H4 (cell line): ENCODE data around the gene INPP5D. TPM values are rescaled to one million over a fixed set of nuclear protein-coding genes. Genes with fewer than 3 reads are reported as not detected.

ENCODE experiments used
- DNase-seq: peaks from one replicate; pipeline ENCODE4 v3.0.0-alpha.2; 2015; ENCODE audit warnings: low spot score
- total RNA-seq: library from RNA; depleted of rRNA; stranded (reverse); fragments of >200 nt; shearing (Covaris generic); gene quantifications from 2 replicates; pipeline ENCODE4 v1.2.3, GENCODE V29; 2014

Gene INPP5D
- total RNA-seq, 1 experiment from 2014 or later = 0.46 TPM

GRCh38 chr2:233208382-233209116, 148.4 kb downstream of the INPP5D start:
- DNase-seq = no peak

DNA sequence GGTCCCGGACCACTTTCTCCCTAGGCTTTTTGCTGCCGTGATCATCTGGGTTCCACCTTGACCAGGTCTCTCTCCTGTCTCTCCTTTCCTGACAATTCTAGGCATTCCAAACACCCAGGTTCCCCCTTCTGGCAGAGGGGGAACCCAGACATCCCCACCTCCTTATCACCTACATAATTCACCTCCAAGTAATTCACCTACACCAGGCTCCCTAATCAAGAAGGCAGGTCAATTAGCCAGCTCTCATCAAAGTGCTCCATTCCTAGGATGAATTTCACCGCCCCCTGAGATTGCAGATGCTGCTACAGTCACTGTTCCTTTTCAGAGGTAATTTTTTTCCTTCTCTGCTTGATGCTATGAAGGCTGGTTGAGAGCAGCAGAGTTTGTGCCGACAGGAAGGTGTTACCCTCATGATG, 149.0 kb downstream of the INPP5D start:
- DNase-seq = no peak

DNA sequence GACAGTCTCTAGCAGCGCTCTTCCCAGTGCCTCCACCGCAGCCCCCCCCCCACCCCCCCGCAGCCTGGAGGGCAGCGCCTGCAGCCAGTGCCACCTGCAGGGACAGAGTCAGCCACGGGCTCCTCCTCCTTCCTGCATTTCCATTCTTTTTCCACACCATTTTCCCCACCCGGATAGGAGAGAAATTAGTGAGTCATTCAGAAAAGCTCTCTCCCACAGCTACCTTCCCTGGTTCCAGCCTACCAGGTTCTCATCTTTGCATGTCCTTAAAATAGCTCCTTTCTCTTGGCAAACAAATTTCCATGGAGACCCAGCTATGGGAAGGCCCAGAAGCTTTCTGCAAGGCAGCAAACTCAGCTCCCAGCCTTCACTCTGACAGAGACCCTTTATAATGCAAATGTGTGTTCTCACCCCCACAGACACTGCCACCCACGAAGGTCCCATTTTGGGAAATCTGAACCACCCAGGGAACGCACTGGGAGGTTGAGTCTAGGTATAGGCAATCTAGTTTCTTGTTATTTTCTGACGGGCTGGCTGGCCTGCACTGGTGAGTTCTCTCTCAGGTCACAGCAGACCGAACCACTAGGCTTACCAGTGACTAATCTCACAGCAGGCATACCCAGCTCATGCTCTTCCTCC, 149.5 kb downstream of the INPP5D start:
- DNase-seq = peak; percentile 77

- DNase-seq = no peak
Observed at GRCh38 chr2:233210281-233210680, 150.1 kb downstream of the INPP5D start.

DNA sequence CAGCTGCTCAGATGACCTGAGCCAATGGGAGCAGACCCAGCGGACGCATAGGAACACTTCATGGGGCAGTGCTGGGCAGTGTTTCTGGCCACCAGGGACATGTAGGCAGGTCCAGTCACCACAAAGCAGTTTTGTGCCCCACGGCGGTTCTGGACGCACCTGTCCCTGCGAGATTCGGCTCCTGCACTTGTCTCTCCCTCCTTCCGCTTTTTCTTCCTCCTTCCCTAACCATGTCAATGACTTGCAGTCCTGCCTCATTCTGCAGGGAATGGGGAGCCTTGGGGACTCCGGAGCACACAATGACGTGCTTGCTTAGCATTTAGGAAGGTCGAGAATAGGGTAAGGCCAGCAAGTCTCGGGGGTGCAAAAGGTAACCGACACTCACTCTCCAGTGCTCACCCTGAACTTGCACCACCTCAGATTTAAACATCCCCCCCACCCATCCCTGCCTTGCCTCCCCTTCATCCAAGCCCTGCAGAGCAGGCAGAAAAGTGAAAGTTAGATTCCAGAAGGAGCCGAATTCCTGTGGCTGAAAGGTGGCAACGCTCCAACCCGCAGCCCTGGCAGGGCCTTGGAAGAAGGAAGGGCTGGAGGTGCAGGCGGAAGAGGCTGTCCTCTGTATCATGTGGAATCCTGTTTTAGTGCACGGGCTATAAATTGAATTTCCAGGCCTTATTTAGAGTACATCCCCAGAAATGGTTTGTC, 150.9 kb downstream of the INPP5D start:
- DNase-seq = peak; percentile 91

- no peak for DNase-seq
Observed at GRCh38 chr2:233211548-233211895, 151.4 kb downstream of the INPP5D start.

DNA sequence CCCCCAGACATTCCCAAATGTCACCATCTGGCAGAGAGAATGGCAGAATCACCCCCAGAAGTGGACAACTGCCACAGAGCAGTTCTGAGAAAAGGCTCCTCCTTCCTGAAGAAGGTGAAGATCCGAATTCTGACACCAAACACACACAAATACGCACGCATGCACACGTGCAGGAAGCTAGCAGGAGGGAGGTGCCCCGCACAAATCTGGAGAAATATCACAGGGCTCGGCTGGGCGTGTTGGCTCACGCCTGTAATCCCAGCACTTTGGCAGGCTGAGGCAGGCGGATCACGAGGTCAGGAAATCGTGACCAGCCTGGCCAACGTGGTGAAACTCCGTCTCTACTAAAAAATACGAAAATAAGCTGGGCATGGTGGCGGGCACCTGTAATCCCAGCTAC, 152.9 kb downstream of the INPP5D start:
- DNase-seq = no peak

DNA sequence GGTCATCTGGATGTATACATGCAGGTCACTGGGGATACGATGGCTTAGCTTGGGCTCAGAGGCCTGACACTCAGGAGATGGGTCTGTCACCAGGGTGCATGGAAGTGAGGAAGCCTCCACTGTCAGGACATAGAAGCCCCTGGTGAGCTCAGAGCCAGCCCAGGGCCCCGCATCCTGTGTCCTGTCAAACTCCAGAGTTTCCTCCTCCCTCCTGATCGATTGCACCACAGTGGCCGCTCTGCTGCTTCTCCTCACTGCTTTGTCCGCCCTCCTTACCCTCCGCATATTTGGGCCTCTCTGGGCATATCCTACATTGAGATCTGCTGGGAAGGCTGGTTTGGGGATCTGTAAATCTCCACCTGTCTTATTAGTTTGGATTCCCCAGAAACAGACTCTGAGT, 153.8 kb downstream of the INPP5D start:
- no peak for DNase-seq

GRCh38 chr2:233217892-233218377, 157.8 kb downstream of the INPP5D start:
- no peak for DNase-seq

GRCh38 chr2:233218836-233219235, 158.7 kb downstream of the INPP5D start:
- DNase-seq = no peak

DNA sequence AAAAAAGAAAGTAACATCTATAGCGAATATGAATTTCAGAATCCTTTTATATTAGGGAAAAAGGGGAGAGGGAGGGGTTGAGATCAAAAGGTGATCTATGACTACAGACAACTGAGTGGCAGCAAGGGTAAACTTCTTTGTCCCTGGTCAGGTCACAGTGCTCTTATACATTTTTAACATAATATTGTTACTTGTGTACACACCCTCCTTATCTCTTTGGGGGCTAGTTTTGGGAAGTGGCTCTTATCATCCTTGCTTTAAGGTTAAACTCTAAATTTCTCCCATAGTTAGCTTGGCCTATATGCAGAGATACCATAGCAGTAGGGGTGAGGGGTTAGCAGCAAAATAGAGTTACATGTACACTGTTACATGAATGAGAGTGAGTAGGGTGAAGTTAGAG, 159.7 kb downstream of the INPP5D start:
- DNase-seq = no peak

- DNase-seq = no peak
Observed at GRCh38 chr2:233221378-233222063, 161.4 kb downstream of the INPP5D start.

- no peak for DNase-seq
Observed at GRCh38 chr2:233223059-233223894, 163.1 kb downstream of the INPP5D start.

DNA sequence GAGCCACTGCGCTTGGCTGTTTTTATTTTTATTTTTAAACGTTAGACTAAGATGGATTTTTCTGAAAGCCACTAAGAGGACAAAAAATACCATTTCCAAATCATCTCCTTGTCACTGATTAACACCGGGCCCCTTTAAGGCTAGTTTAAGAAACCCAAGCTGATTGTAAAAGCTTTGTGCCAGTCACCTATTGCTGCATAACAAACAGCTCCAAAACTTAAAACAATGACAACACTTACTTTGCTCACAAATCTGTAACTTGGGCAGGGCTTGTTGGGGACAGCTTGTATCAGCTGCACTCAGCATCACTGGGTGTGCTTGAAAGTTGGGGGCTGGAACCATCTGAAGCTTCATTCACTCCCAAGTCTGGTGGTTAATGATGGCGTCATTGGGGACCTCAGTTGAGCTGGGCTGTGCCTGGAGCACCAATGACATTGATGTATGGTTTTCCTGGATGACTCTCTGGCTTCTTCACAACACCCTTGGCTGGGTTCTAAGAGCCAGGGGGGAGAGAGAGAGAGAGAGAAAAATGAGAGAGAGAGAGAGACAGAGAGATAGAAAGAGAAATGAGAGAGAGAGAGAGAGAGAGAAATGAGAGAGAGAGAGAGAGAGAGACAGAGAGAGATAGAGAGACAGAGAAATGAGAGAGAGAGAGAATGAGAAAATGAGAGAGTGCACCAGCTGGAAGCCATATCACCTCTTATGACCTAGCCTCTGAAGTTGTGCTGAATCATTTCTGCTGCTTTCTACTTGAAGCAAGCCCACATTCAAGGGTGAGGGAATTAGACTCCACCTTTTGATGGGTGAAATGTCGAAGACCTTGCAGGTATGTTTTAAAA, 165.3 kb downstream of the INPP5D start:
- no peak for DNase-seq

DNA sequence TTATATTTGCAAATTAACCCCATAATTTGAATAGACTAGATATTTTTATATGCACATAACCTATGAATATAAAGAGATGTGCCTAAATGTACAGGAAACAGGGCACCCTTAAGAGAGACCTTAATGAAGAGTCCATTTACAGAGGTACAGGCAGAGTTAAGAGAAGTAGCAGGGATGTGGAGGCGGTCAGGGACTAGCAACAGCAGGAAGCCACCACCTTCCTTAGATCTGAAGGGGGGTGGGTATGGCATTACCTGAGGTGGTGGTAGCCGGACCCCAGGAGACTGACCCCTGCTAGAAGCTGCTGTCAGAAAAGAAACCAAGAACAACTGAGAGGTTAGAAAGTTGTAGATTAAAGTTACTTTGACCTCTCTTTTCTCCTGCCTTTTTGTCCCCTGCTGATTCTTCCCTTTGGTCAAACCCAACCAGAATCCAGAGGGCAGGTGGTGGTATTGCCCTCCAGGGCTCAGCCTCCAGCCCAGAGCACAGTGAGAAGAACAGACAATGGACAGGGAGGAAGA, 166.4 kb downstream of the INPP5D start:
- no peak for DNase-seq

DNA sequence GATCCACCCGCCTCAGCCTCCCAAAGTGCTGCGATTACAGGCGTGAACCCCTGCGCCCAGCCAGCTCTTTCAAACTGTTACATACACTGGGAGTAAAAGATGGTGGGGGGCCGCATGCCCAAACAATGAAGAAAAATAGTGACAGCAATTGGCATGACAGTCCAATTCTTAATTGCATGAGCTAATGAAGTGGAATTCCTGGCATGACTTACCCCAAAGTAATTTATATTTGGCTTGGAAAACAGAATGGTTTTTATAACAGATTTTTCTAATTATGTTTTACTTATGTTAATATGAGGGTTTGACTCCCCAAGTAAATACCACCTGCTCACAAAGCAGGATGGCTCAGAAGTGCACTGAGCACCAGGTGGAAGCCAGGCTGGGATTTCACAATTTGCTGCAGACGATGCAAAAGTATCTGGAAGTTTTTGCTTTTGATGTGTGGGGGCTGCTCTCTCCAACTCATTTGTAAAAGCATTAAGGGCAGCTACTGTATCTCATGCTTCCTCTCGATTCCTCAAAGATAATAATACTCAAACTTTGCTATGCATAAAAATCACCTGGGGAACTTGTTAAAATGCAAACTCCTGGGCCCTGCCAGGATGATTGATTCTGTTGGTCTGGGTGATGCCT, 167.3 kb downstream of the INPP5D start:
- no peak for DNase-seq

DNA sequence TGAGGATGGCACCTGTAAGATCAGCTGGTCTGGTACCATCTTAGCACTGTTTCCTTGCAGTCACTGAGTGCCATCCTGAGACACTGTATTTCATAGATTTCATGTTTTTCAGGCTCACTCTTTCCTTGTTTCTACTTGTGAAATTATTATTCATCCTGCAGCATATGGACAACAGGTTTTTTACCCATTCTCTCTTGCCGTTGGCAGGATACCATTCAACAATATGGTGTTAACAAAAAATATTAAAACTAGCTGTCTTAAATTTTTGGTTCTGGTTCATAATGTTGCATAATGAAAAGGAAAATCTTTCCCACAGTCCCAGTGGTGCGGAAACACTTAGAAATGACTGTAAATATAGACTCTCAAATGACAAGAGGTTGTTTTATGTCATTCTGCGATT, 168.2 kb downstream of the INPP5D start:
- no peak for DNase-seq

DNA sequence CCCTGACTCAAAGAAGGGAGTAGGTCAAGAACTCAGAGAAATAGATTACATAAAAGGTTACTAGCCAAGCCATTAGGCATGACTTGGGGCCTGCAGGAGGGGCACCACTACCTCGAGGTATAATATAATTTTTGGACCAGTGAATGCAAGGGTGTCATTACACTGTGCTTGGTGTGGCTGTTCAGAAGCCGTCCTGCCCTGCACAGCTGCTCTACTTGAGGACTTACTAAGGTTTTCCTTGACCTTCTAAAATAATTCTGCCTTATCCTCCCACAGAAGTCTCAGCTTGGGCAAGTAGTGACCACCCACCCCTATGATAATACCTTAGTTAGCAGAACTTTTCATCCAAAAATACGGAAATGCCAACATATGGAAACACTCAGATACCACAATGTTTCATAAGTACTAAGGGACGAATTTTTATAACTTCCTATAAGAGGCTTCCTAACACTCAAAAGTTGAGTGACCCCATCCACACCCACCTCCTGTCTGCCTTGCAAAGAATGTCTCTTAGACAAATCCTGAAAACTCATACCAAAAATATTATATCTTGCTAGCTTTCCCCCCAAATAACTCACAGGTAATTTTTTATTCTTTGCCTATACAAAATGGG, 173.6 kb downstream of the INPP5D start:
- no peak for DNase-seq

GRCh38 chr2:233234264-233234663, 174.1 kb downstream of the INPP5D start:
- DNase-seq = no peak
